SK-N-SH (cell line): Measurements from ENCODE around the gene GDF2. TPM values are rescaled to one million over a fixed set of nuclear protein-coding genes. Genes with fewer than 3 reads are reported as not detected.

Source experiments
- CTCF ChIA-PET: fragments of 300-600, 350-600 bp; formaldehyde crosslinking; extraction: SDS; loops from one replicate; lab custom pipeline; 2021; lab: Yijun Ruan, JAX
- POLR2A ChIA-PET: fragments of 350-600 bp; sonication (Branson Sonifier 250); formaldehyde crosslinking; extraction: SDS; loops from one replicate; lab custom pipeline; 2020; ENCODE audit warnings: antibody characterized with exemption, inconsistent platforms; lab: Yijun Ruan, JAX
- DNase-seq: peaks from one replicate; pipeline ENCODE4 v3.0.0; 2012
- H2AFZ ChIP-seq: fragments of 200-600 bp; sonication (generic); 2 replicates; pipeline ENCODE4 v1.8.1; 2016; ENCODE audit warnings: antibody characterized with exemption, mild to moderate bottlenecking, low read depth
- H3F3A ChIP-seq: fragments of 200-600 bp; sonication (generic); replicated peaks from 2 replicates; pipeline ENCODE3; 2016; ENCODE audit warnings: antibody characterized with exemption, mild to moderate bottlenecking; ENCODE audit not compliant: insufficient read depth
- H3K27ac ChIP-seq, 2 experiments: fragments of 200-500 bp in 1 of 2; fragments of 200-600 bp in 1 of 2; sonication (Bioruptor generic) in 1 of 2; sonication (generic), shearing (Covaris generic) in 1 of 2; 2 replicates each; pipeline versions ENCODE4 v1.5.1 to v1.6.1; 2014 to 2016; ENCODE audit warnings: low read depth in 2 of 2, inconsistent platforms in 1 of 2, low read length in 1 of 2, mild to moderate bottlenecking in 1 of 2, mixed read lengths in 1 of 2
- H3K27me3 ChIP-seq: fragments of 200-600 bp; sonication (generic), shearing (Covaris generic); 2 replicates; pipeline ENCODE4 v1.6.1; 2016; ENCODE audit warnings: mixed run types; ENCODE audit not compliant: insufficient read depth
- H3K36me3 ChIP-seq, 2 experiments: fragments of 200-500 bp in 1 of 2; fragments of 200-600 bp in 1 of 2; sonication (Bioruptor generic) in 1 of 2; sonication (generic) in 1 of 2; replicated peaks in 1 of 2; 2 replicates each; pipeline versions ENCODE3 to v1.5.1; 2014 to 2016; ENCODE audit warnings: low read length in 1 of 2, mild to moderate bottlenecking in 1 of 2; ENCODE audit not compliant: insufficient read depth in 2 of 2, control insufficient read depth in 1 of 2
- H3K4me1 ChIP-seq, 2 experiments: fragments of 200-500 bp in 1 of 2; fragments of 200-600 bp in 1 of 2; sonication (Bioruptor generic) in 1 of 2; sonication (generic), shearing (Covaris generic) in 1 of 2; 2 replicates each; pipeline versions ENCODE4 v1.5.1 to v1.6.1; 2014 to 2016; ENCODE audit warnings: low read depth in 1 of 2, low read length in 1 of 2, mixed run types in 1 of 2; ENCODE audit not compliant: insufficient read depth in 2 of 2, control insufficient read depth in 1 of 2
- H3K4me2 ChIP-seq: fragments of 200-600 bp; sonication (generic), shearing (Covaris generic); 2 replicates; pipeline ENCODE4 v1.6.1; 2017; ENCODE audit warnings: mixed run types
- H3K4me3 ChIP-seq, 2 experiments: fragments of 200-500 bp in 1 of 2; fragments of 200-600 bp in 1 of 2; sonication (Bioruptor generic) in 1 of 2; sonication (generic), shearing (Covaris generic) in 1 of 2; 2 replicates each; pipeline versions ENCODE4 v1.5.1 to v1.8.1; 2014 to 2016; ENCODE audit warnings: low read depth in 2 of 2, inconsistent platforms in 1 of 2, low read length in 1 of 2, mild to moderate bottlenecking in 1 of 2, mixed read lengths in 1 of 2, moderate library complexity in 1 of 2
- H3K79me2 ChIP-seq: fragments of 200-600 bp; sonication (generic); 2 replicates; pipeline ENCODE4 v1.8.1; 2017; ENCODE audit warnings: mild to moderate bottlenecking; ENCODE audit not compliant: insufficient read depth
- H3K9ac ChIP-seq: fragments of 200-600 bp; sonication (generic); 2 replicates; pipeline ENCODE4 v1.6.1; 2017; ENCODE audit warnings: mixed run types
- H3K9me2 ChIP-seq: fragments of 200-600 bp; sonication (generic); 2 replicates; pipeline ENCODE4 v1.6.1; 2017; ENCODE audit warnings: mixed run types
- H3K9me3 ChIP-seq: fragments of 200-600 bp; sonication (generic); 2 replicates; pipeline ENCODE4 v1.6.1; 2017; ENCODE audit warnings: mixed run types, mild to moderate bottlenecking, moderate library complexity
- H4K20me1 ChIP-seq: fragments of 200-600 bp; sonication (generic); 2 replicates; pipeline ENCODE4 v1.6.1; 2017; ENCODE audit warnings: mild to moderate bottlenecking, mixed run types; ENCODE audit not compliant: insufficient read depth
- CHD2 ChIP-seq: fragments of 150-350 bp; IDR thresholded peaks from 2 replicates; pipeline ENCODE4 v1.6.1; 2018; ENCODE audit warnings: low read length; ENCODE audit not compliant: partially characterized antibody
- ELF1 ChIP-seq: IDR thresholded peaks from 2 replicates; pipeline ENCODE4 v1.4.0; 2012
- EZH2phosphoT487 ChIP-seq: fragments of 200-600 bp; sonication (generic); IDR thresholded peaks from 2 replicates; pipeline ENCODE4 v1.6.1; 2017; ENCODE audit warnings: low read depth, mixed run types, mild to moderate bottlenecking, antibody characterized with exemption, moderate library complexity, borderline replicate concordance
- FOXM1 ChIP-seq: IDR thresholded peaks from 2 replicates; pipeline ENCODE4 v1.4.0; 2012; ENCODE audit warnings: low read depth, mild to moderate bottlenecking
- GABPA ChIP-seq: IDR thresholded peaks from 2 replicates; pipeline ENCODE4 v1.4.0; 2012; ENCODE audit warnings: low read depth, mild to moderate bottlenecking
- GATA2 ChIP-seq: sonication (generic); formaldehyde crosslinking; IDR thresholded peaks from 2 replicates; pipeline ENCODE4 v1.5.0; 2020; ENCODE audit warnings: mild to moderate bottlenecking, missing genetic modification reagents
- MAX ChIP-seq: IDR thresholded peaks from 2 replicates; pipeline ENCODE4 v1.4.0; 2012; ENCODE audit warnings: low read depth
- MXI1 ChIP-seq: IDR thresholded peaks from 2 replicates; pipeline ENCODE4 v1.6.1; 2012; ENCODE audit warnings: mild to moderate bottlenecking, low read depth, low read length, improper control_type of control experiment
- PBX3 ChIP-seq: IDR thresholded peaks from 2 replicates; pipeline ENCODE4; 2012
- POLR2AphosphoS5 ChIP-seq: IDR thresholded peaks from 2 replicates; pipeline ENCODE4 v1.6.1; 2012; ENCODE audit warnings: low read depth, low read length
- TEAD4 ChIP-seq: IDR thresholded peaks from 2 replicates; pipeline ENCODE4 v1.4.0; 2012; ENCODE audit warnings: mild to moderate bottlenecking, borderline replicate concordance; ENCODE audit not compliant: insufficient read depth
- USF1 ChIP-seq: IDR thresholded peaks from 2 replicates; pipeline ENCODE4 v1.4.0; 2012; ENCODE audit warnings: low read depth, borderline replicate concordance
- ZBTB33 ChIP-seq: IDR thresholded peaks from 2 replicates; pipeline ENCODE4 v1.4.0; 2012; ENCODE audit warnings: low read depth, borderline replicate concordance
- WGBS: methylation state at CpG from one replicate; pipeline ENCODE4 v1.1.6; 2017; ENCODE audit warnings: low lambda C conversion rate; 5-methylcytosine and 5-hydroxymethylcytosine counted together
- polyA plus RNA-seq, 3 experiments: library from polyadenylated mRNA; depleted of rRNA; stranded (reverse); fragments of >200 nt; gene quantifications; 2 replicates each; pipeline ENCODE4 v1.2.3, GENCODE V29; 2012

GDF2 gene
- polyA plus RNA-seq, 1 of the 3 experiments (the other 2 are of a cell fraction), result not detected

GRCh38 chr10:47295411-47295810 lies 26.8 kb upstream of the GDF2 start:
- H3K9me2 ChIP-seq, result no peaks in the 10 kb centered on the region
- H3K27me3 ChIP-seq, result peaks cover 27% of the 10 kb centered on the region
- ChIA-PET POLR2A (no interaction called here), CTCF (interaction anchor here (1.0 to 3.7 kb wide), 2 partner anchors 17 to 271 kb away, joined by 5 to 17 read pairs; no protein-coding TSS in a partner anchor)
- H2AFZ ChIP-seq, result no peak overlapping the region
- H3K79me2 ChIP-seq, result no peaks in the 10 kb centered on the region
- no peak overlapping the region; a peak in 1 of 4 replicates for H3K27ac ChIP-seq
- H3K4me2 ChIP-seq, result no peak overlapping the region
- no peak overlapping the region for H3K4me3 ChIP-seq
- no peaks in the 10 kb centered on the region for H3K9me3 ChIP-seq
- H4K20me1 ChIP-seq, result no peaks in the 10 kb centered on the region
- H3K4me1 ChIP-seq, result peaks cover 0 to 27% of the 10 kb centered on the region in 2 experiments; a peak in 1 of 4 replicates
- WGBS, result 44% methylated on average over 5 of the region's 5 CpGs
- DNase-seq, result no peak
- TF ChIP-seq EZH2phosphoT487 (no peak), ZBTB33 (no peak), FOXM1 (no peak)
- no peak overlapping the region for H3K9ac ChIP-seq
- H3F3A ChIP-seq, result no peaks in the 10 kb centered on the region
- no peaks in the 10 kb centered on the region for H3K36me3 ChIP-seq

- Histone ChIP-seq H3K9ac (no peak overlapping the region), H3K9me2 (no peaks in the 10 kb centered on the region), H3K36me3 (no peaks in the 10 kb centered on the region)
- 55% methylated on average over 12 of the region's 12 CpGs for WGBS
- TF ChIP-seq POLR2AphosphoS5, result no peak
- TF ChIP-seq USF1, result no peak
- no peak for TF ChIP-seq MXI1
- no peak for TF ChIP-seq GABPA
- no peak for TF ChIP-seq TEAD4
- no peak for TF ChIP-seq MAX
- TF ChIP-seq EZH2phosphoT487, result no peak
- no peak for TF ChIP-seq ELF1
- TF ChIP-seq PBX3, result no peak
- no peak for TF ChIP-seq GATA2 (CRISPR knock-in tag)
- no peak for TF ChIP-seq CHD2
- TF ChIP-seq, all 33 proteins: peak for 0
- H3K4me1 ChIP-seq, result peaks cover 0 to 32% of the 10 kb centered on the region in 2 experiments; a peak in 1 of 4 replicates
- H4K20me1 ChIP-seq, result no peaks in the 10 kb centered on the region
- ChIA-PET CTCF (interaction anchor here (0.9 to 3.7 kb wide), 5 partner anchors 9 to 271 kb away, joined by 4 to 17 read pairs (median 5); no protein-coding TSS in a partner anchor), POLR2A (interaction anchor here (2.0 kb wide), 1 partner anchor 262 kb away, joined by 8 read pairs; no protein-coding TSS in a partner anchor)
- no peak for DNase-seq
- no peaks in the 10 kb centered on the region for H3K9me3 ChIP-seq
- H3K4me2 ChIP-seq, result no peak overlapping the region
- no peaks in the 10 kb centered on the region for H3F3A ChIP-seq
- H3K27me3 ChIP-seq, result peaks cover 35% of the 10 kb centered on the region
- no peak overlapping the region for H2AFZ ChIP-seq
- H3K27ac ChIP-seq, result no peak overlapping the region
- no peak overlapping the region for H3K4me3 ChIP-seq
- H3K79me2 ChIP-seq, result no peaks in the 10 kb centered on the region
These were observed 25.9 kb upstream of the GDF2 start for GRCh38 chr10:47296156-47296894.
